GM21526 (cell line): ENCODE results near the gene RFTN1.

Experiments
- ATAC-seq: cut with Tn5 transposase; IDR thresholded peaks from one replicate; pipeline ENCODE4 v1.9.1; 2021; ENCODE audit warnings: moderate library complexity; ENCODE audit not compliant: unreplicated experiment, low FRiP score

Gene RFTN1

DNA sequence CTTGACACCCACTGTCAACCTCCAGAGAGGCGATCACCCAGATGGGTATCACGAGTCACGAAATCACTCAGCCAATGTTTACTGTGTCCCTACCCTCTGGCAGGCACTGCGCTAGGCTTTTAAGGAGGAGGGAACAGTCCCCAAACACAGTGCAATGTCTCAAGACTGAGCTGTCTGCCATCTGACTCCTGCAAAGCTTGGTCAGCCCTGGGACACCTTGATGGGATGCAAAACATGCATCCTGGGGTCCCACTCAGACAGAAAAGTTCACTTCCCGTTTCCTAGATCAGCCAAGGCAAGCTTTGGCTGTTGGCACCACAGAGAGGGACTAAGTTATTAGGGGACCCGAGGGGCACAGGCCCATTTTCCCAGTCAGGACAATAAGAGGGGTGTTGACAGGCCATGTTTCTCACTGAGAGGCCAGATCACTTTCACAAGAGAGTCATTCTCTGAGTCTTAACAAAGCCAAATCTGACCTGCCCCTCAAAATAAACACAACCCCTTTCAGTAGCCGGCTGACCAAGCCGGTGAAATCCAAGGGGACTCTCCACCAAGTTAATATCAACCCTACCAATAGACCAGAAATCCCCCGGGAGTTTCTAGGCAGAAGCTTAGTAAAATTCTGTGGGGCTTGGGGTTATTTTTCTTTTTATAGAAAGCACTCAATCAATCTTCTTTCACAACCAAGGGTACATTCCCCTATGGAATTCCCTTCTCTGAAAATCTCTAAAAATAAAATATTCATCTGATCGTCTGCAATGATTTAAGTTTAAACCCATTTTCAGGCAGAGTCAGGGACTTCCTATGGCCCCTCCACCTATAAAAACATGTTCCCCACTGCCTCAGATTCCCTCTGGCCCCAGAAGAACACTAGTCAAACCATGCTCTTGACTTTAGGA, 3.5 kb downstream of the RFTN1 start:
- no peak for ATAC-seq

DNA sequence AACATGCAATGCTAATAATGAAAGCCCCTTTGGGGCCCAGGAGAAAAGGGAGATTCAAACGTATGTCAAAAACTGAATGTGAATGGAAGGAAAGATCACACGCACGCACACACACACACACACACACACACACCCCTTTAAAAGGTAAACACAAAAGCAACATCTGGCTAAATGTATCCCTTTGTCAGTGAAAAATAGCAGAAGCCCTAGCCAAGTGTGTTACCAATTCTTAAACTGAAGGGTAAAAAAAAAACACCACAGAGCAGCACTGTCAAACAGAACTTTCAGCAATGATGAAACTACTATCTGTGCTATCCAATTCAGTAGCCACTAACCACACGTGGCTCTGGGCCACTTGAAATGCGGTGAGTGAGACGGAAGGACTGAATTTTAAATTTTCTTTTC, 4.9 kb downstream of the RFTN1 start:
- no peak for ATAC-seq

DNA sequence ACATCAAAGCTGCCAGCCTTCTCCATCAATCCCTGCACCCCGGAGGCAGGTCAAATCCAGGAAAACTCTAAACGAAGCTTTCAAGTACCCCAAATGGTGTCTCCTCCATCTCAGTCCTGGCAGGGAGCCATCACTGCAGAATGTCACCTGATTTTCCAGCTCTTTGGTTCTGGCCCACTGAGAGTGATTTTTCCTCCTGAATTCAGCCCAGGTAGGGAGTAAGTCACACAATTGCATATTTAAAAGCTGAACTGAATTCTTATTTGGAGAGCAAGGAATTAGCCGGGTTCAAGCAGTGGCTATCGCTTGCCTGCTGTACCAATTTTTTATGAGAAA, 5.3 kb downstream of the RFTN1 start:
- ATAC-seq: no peak

DNA sequence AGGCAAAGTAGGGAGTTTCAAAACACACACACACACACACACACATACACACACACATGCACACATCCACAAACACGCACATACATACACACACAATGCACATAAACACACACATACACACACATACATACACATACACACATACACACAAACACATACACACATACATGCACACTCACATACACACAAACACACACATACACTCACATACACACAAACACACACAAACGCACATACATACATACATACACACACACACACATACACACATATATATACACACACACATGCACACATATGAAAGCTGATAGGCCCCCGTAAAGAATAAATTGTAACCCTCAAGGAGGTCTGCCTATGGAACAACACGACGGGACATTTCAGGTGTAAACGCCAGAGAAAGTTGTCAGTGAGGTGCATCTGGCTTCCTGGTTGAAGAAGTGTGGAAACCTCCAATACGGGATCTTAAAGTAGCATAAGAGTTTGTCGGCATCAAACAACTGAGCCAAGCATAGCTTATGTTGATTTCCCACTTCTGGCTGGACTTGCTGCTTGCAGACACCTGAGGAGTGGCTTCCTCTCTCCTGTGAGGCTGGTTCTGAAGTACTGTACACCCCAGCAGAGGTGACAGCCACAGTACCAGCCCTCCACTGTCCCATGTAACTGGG, 5.8 kb downstream of the RFTN1 start:
- ATAC-seq: no peak

DNA sequence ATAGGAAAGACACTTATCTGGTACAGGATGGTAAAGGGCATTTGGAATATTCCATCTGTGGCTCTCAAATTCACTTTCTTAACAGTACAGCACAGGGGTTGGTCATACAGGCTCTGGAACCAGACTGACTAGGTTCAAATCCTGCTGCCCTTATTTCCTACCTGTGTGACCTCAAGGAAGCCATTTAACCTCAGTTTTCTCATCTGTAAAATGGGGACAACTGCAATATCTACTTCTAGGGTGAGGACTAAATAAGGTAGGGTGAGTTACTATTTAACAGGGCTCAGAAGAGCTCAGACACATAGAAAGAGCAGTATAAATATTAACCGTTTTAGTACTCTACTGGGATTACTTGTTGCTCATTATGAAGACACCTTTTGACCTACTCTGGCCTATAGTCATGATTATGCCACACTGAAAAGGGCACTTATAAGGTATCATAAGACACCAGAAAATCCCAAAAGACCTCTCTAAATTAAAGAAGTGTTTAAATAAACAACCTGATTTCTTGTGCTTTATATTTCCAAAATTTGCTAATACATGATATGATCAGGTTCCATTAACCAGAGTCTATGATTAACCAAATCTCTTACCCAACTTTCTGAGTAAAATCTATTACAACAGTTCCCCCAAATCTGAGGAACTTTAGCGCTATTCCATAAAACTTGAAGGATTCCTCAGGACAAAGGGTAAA, 6.5 kb downstream of the RFTN1 start:
- ATAC-seq: no peak

DNA sequence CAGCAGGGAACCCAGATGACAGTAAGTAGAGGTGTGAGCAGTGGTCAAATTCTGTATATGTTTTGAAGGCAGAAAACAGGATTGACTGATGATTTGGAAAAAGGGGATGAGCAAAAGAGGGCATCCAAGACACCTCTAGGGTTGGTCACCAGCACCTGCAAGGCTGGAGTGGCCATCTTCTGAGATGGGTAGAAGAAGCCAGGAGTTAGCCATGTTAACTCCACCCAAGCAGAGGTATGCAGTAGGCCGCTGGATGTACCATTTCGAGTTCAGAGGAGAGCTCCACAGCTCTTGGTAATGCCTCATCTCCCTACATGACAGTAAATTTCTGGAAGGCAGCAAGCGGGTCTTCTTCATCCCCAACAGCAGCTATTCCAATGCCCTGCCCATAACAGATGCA, 7.0 kb downstream of the RFTN1 start:
- no peak for ATAC-seq

DNA sequence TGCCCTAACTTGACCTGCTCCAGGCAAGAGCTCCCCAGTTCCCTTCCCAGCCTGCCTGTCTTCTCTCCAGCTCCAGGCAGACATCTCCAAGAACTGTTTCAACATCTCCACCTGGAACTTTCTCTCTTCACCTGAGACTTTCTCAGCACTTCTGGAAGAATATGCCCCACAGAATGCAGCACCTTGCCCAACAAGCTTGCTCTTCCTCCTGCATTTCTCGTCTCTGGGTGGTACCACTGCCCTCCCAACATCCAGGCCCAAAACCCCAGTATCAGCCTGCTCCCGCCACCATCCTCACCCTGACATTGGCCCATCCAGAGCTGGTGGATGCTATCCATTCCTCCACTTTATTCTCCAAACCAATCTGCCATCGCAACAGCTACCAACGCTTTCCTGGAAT, 8.8 kb downstream of the RFTN1 start:
- no peak for ATAC-seq

DNA sequence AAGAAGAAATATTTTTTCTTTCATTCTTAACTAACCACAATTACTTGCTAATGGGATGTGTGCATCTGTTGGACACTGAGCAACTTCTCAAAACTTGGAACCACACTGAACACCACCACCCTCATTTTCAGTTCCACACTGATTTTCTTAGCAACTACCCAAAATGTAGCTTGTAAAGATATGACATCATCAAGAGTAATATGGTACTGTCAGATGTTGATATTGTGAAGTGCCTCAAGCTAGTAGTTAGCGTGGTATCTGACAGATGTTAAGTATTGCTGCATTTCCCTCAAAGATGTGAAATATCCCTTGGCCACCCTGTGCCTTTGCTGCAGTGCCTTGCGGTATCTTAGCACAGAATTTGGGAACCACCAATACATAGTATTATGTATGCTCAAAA, 9.3 kb downstream of the RFTN1 start:
- ATAC-seq: peak; percentile 87

DNA sequence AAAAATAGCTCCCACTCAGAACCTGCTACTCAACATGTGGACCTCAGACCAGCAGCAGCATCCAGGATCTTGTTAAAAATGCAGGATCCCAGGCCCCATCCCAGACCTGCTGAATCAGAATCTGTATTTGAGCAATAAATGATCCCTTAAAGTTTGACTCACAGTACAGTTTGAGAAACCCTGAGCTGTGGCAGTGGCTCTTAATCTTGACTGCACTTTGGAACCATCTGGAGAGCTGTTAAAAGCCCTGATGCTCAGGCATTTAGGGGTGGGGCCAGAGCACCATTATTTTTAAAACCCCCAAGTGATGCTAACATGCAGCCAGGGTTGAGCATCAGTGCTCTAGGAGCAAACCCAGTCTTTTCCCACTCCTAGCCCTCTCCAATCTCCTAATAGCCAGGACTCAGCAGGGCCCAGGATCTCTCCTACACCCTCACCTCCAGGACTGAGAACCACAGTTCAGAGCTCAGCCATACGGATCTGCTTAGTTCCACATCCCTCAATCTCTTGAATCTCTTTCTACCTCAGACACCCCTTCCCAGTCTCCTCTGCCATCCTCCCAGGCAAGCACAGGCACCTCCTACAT, 10.2 kb downstream of the RFTN1 start:
- ATAC-seq: no peak

DNA sequence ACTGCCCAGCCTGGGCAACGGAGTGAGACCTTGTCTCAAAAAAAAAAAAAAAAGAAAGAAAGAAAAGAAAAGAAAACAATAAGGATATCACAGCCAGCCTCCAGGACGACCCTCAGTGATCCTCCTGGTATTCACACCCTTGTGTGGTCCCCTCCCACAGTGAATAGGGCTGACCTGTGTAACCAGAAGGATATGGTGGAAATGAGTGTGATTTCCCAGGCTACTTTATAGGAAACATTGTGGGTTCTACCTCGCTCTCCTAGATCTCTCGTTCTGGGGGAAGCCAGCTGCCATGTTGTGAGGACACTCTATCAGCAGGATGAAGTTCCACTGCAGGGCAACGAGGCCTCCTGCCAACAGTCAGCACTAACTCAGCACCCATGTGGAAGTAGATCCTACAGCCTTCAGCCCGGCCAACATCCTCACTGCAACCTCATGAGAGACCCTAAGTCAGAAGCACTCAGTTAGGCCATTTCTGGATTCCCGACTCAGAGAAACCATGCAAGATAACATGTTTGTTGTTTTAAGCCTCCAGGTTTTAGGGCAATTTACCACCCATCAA, 11.1 kb downstream of the RFTN1 start:
- no peak for ATAC-seq

DNA sequence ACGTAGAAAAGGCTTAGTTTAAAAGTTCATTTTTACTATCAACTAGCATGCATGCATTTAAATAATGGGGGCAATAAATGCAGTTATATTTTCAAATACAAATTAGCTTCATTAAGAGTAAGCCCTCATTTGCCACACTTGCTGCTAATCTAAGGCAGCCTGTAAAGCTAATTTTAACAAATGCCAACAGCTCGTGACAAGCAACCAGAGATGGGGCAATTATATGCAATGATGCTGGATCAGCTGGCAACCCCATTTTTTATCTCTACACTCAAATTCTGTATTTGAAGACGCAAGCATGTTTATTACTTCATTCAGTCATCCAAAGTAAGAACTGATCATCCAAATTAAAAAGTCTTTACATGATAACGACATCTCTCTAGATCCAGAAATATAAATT, 12.1 kb downstream of the RFTN1 start:
- no peak for ATAC-seq

DNA sequence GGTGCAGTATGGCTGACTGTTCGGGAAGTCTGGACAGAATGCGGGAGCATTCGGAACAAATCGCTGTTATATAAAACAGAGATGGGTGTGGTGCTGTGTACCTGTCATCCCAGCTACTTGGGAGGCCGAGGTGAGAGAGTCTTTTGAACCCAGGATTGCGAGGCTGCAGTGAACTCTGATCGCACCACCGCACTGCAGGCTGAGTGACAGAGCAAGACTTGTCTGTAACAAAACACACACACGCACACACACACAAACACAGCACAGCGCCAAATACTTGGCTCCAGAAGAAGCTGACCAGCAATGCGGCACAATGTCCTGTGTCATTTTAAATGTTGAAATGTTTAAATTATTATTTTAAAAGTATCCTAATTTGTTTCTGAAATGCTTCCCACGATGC, 12.6 kb downstream of the RFTN1 start:
- no peak for ATAC-seq

DNA sequence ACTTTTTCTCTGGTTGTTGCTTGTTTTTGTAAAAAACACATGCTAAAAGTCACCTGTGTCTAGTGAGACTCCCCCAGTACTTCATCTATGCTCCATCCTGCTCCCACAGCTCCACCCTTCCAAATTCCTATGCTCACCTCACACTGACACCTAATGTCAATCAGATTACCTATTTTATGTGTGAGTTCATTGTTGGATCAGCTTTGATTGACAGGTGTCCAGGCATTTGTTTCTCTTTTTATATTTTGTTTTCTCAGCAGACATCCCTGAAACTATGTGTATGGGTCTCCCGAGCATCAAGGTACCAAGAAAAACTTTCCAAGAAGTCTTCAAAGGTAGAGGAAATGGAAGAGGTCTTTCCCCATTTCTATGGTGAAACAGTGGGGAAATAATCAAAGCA, 13.4 kb downstream of the RFTN1 start:
- no peak for ATAC-seq

DNA sequence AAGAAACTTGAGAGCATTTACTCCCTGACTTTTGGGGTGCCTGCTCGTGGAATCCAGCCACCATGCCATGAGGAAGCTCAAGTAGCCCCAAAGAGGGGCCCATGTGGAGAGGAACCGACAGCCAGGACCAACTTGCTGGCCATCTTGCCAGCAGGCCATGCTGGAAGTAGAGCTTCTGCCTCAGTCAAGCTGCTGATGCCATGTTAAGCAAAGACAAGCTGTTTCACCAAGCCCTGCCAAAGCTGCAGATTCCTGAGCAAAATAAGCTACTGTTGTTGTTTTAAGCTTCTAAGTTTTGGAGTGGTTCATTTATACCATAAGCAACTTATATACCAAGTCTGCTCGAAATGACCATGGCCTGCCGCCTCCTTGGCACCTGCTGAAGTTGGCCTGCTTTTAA, 14.1 kb downstream of the RFTN1 start:
- no peak for ATAC-seq

DNA sequence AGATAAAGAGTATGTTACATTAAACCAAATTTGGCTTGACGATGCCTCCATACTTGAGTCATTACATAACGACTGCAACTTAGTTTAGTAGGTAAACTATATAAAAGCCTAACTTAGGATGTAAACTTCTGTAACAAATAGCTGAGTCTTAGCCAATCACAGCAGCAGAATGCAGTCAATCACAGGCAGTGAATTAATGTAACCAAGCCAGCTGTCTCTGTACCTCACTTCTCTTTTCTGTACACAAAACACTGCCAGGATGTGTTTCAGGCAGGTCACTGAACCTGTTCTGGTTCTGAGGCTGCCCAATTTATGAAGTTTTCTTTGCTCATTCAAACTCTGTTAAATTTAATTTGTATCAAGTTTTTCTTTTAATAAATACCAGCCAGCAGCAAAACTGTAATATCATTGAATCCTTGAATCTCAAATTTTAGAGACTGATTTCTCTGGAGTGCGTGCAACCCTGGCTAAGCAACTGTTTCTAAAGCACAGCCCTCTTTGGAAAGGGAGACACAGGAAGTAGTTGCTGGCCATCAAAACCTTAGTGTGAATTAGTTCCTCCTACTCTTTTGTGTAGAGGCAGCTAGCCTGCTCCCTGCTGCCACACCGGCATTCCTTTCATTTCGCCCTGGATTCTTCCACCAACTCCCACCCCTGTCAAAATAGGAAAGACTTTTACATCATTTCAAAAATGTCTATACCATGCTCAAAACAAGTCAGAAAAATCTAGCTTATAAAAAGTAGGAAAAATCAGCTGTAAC, 15.2 kb downstream of the RFTN1 start:
- peak; percentile 43 for ATAC-seq

DNA sequence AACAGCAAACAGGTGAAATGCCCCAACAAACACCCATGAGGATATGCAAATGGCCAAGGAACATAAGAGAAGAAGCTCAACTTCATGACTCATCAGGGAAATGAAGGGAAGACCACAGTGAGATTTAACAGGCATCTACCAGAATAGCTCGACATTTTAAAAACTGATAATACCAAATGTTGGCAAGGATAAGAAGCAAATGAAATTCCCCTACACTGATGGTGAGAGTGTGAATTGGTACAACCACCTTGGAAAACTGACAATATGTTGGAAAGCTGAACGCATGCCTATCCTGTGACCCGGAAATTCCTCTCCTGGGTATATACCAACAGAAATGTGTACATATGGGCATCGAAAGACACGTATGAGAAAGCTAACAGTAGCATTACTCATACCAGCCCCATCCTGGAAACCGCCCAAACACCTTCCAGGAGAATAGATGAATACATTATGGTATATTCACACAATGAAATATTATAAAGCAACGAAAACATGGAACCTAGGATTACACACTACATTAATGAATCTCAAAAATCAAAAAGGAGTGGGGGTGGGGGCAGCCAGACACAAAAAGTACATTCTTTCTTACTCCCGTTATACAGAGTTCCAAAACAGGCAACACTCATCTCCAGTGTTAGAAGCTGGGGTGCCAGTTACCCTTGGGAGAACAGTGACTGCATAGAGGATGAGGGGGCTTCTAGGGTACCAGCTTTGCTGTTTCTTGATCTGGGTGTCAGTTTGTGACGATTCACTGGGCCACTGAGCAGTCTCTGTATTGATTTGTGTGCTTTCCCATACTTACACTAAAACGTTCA, 16.9 kb downstream of the RFTN1 start:
- no peak for ATAC-seq

DNA sequence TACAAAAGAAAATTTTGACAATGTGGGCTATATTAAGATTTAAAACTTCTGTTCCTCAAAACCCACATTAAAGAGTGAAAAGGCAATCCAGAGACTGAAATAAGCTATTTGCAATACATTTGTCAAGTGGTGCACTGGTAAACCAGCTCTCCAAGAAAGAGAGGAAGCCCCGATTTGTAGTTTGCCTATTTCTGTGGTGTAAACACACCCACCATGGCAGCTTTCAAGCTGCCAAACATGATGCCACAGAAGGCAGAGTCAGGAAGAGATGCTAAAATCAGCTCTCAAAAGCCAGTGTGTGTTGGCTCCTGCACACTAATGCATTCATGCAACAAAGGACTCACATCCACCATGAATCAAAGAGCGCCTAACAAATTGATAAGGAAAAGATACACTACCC, 17.5 kb downstream of the RFTN1 start:
- no peak for ATAC-seq

DNA sequence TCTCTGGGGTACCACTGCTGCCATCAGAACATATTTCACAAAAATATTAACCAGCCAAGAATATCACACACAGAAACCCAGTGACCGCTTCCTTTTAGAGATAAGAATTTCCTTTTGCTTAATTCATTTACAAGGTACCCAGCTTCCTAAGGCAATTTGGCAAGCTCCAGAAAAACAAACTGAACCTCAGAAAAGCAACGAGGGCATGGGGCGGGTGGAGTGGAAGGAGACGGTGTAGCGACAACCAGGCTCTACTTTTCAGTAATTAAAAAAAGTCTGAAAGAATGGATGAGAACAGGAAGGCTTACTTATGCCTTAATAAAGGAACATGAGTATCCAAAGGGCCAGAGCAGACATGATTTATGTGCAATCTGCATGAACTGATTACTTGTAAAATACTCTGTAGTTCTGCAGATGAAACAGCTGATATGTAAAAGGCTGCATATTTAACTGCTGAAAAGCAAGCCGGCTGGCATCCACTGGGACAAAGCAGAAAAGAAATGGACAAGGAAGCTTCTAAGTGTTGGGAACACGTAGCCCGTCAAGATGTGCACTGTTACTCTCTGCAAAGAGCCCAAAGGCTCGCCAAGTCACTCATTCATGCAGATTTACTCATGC, 18.6 kb downstream of the RFTN1 start:
- ATAC-seq: no peak

DNA sequence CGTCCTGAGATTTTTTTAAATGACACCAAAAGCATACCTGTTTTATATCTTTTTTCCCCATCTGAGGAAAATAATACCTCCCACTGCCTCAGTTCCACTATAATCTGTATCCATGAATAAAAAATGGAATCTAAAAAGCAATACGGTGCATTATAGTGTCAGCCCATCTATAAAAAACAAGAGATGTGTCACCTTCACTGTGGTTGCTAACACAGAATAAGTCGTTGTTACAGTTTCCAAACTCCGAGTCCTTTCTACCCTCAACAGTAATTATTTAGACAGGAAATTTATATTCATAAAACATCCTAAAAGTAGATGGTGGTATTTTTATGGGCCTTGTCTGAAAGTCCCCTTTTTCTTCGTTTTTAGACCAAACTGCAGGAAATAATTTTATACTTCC, 19.4 kb downstream of the RFTN1 start:
- no peak for ATAC-seq
